ENCODE measurements around the gene TNFSF12. TPM values are rescaled to one million over a fixed set of nuclear protein-coding genes. Genes with fewer than 3 reads are reported as not detected.

The TNFSF12 gene
- total and polyA plus RNA-seq, 11 donors: 19.6 to 49.5 (median 35.1) TPM

DNA sequence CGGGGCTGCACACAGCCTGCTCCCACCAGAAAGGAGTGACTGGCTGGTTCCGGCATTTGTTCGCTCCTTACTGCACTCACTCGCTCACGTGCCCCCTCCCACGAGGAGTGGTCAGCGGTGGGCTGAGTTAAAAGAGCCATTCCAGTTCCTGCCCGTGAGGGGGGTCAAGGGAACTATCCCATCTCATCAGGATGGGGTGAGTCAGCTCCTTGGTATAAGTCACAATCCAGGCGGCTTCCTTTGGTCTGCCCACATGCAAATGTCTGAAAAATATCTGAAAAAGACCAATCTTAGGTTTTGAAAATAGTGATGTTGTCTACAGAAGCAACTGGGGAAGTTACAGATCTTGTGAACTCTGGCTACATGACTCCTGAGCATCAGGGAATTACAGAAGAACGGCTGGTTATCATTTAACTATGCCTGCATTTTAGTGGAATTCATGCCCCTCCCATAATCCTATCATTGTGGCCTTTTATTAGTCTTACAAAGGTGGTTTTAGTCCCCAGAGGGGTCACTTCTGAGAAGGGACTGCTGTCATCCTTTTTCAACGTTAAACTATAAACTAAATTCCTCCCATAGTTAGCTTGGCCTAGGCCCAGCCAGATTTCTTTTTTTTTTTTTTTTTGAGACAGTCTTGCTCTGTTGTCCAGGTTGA lies 9.8 kb upstream of the TNFSF12 start:
- DNase-seq: no peak

DNA sequence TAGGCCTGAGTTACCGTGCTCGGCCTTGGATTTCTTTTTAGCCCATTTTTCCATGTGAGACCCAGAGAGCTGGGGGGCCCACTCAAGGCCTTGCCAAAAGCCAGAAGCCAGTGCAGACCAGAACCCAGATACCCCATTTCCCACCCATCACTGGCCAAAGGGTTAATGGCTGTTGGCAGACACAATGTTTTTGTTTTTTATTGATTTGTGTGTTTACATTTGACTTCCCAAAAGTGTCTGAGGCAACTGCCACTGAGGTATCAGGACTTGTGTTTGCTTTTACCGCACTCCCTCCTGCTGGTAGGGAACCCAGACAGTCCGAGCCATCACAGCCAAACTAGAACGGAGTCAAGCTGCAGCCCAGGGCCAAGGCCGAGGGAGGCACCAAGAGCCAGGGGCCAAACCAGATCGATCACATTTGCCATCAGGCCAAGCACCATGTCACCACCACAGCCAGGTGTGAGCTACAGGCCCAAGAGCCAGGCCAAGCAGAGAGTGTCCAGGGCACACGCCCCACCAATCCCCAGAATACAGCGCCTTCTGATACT lies 7.7 kb upstream of the TNFSF12 start:
- Histone ChIP-seq H3K27ac (no peak overlapping the region), H3K27me3 (no peaks in the 10 kb centered on the region), H3K4me1 (peaks cover 0 to 15% (median 6%) of the 10 kb centered on the region in 12 donors), H3K36me3 (no peaks in the 10 kb centered on the region), H3K4me3 (no peak overlapping the region), H3K9me3 (peaks cover 0 to 11% (median 4%) of the 10 kb centered on the region in 12 donors)
- intact Hi-C loops (cut with DNase I): no loop called here
- no peak for DNase-seq
- ATAC-seq: no peak
- 92 to 96% (median 94%) methylated on average over 5 to 9 of the region's 9 CpGs for WGBS, 4 donors
- TF ChIP-seq POLR2A (IDR thresholded peaks at IDR 0.05): no peak
- TF ChIP-seq, protein P1, sequence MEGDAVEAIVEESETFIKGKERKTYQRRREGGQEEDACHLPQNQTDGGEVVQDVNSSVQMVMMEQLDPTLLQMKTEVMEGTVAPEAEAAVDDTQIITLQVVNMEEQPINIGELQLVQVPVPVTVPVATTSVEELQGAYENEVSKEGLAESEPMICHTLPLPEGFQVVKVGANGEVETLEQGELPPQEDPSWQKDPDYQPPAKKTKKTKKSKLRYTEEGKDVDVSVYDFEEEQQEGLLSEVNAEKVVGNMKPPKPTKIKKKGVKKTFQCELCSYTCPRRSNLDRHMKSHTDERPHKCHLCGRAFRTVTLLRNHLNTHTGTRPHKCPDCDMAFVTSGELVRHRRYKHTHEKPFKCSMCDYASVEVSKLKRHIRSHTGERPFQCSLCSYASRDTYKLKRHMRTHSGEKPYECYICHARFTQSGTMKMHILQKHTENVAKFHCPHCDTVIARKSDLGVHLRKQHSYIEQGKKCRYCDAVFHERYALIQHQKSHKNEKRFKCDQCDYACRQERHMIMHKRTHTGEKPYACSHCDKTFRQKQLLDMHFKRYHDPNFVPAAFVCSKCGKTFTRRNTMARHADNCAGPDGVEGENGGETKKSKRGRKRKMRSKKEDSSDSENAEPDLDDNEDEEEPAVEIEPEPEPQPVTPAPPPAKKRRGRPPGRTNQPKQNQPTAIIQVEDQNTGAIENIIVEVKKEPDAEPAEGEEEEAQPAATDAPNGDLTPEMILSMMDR (IDR thresholded peaks at IDR 0.05): no peak

More for the DNA sequence above, 9.8 kb upstream of the TNFSF12 start:
- Histone ChIP-seq H3K9me3 (peaks cover 0 to 11% (median 4%) of the 10 kb centered on the region in 12 donors), H3K4me3 (no peak overlapping the region), H3K27me3 (no peaks in the 10 kb centered on the region), H3K36me3 (no peaks in the 10 kb centered on the region), H3K27ac (no peak overlapping the region), H3K4me1 (peaks cover 0 to 3% (median 0%) of the 10 kb centered on the region in 12 donors)
- intact Hi-C loops (cut with DNase I): no loop called here
- ATAC-seq: no peak
- TF ChIP-seq, protein P1 (IDR thresholded peaks at IDR 0.05): no peak
- WGBS, 4 donors: 64 to 79% (median 74%) methylated on average over 11 of the region's 11 CpGs

DNA sequence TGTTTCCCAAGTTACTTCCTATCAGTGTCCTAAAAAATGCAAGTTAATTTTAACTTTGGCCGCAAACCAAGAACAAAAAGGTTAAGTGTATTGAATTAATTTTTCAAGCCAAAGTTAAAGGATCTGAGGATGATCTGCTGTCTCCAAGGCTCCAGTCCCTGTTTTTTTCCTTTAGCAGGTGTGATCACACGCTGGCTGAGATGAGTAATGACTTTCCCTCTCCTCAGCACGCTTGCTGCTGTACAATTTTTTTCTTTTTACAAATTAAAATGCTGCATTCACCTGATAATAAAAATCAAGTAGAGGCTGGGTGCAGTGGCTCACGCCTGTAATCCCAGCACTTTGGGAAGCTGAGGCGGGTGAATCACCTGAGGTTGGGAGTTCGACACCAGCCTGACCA lies 3.9 kb upstream of the TNFSF12 start:
- no peak for ATAC-seq
- Histone ChIP-seq H3K27me3 (no peaks in the 10 kb centered on the region), H3K36me3 (no peaks in the 10 kb centered on the region), H3K4me3 (no peak overlapping the region), H3K4me1 (peaks cover 0 to 34% (median 14%) of the 10 kb centered on the region in 12 donors), H3K27ac (peak overlapping the region in 7 of 12 donors; percentile 5 to 44 (median 29)), H3K9me3 (no peaks in the 10 kb centered on the region)
- WGBS, 4 donors: 60 to 70% (median 63%) methylated on average over 6 of the region's 6 CpGs
- no peak for DNase-seq
- intact Hi-C loops (cut with DNase I): no loop called here
- TF ChIP-seq, protein P1 (IDR thresholded peaks at IDR 0.05): no peak
- TF ChIP-seq POLR2A (IDR thresholded peaks at IDR 0.05): no peak

DNA sequence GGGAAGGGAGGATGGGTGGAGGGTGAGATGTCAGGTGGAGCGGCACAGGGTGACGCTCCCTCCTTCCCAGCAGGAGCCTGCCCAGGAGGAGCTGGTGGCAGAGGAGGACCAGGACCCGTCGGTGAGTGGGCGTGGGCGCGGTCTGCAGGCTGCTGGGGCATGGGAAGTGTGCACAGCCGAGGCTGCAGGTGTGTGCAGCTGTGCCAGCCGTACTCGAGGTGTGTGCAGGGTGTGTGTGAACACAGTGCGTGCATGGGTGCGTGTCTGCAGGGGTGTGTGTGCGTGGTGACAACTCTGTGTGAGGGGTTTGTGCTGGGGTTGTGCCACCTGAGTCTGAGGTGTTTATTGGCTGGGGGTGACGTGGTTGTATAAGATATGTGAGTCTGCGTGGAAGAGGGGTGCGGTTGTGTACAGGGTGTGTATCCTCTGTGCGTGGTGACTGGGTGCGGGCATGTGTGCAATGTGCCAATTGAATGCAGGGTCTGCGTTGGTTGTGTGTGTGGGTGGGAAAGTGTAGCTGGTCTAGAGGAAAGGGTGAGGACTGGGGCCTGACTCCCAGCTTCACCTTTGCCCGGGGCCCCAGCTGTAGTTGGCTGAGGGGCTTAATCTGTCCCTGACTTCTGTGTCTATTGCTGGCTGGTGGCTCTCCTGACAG lies 670 bp downstream of the TNFSF12 start:
- DNase-seq: no peak
- Histone ChIP-seq H3K4me3 (peak overlapping the region; percentile 41 to 96 (median 74)), H3K27ac (peak overlapping the region; percentile 75 to 98 (median 95)), H3K9me3 (no peaks in the 10 kb centered on the region), H3K36me3 (peaks cover 0 to 21% (median 6%) of the 10 kb centered on the region in 9 donors), H3K4me1 (peaks cover 0 to 58% (median 19%) of the 10 kb centered on the region in 12 donors), H3K27me3 (no peaks in the 10 kb centered on the region)
- TF ChIP-seq, protein P1 (IDR thresholded peaks at IDR 0.05): no peak
- no peak for TF ChIP-seq POLR2A (IDR thresholded peaks at IDR 0.05)
- ATAC-seq: peak; percentile 9 to 73 (median 56)
- intact Hi-C loops (cut with DNase I): loop anchor here in 1 of 10 donors (10.0 kb wide), 1 partner anchor 195 kb away; the partner anchor contains the start of genes KCTD11 and TMEM95
- WGBS, 4 donors: 33 to 51% (median 47%) methylated on average over 20 of the region's 20 CpGs

Measured in heart left ventricle (tissue), 16 donors.